Esophagus muscularis mucosa (tissue), 4 donors: ENCODE data around the gene MYO6. TPM values are rescaled to one million over a fixed set of nuclear protein-coding genes. Genes with fewer than 3 reads are reported as not detected.
"Not testable (repeated sequence)": the region's sequence is repeated elsewhere in the genome, so short reads cannot be mapped to it uniquely, and the experiment has no call there.

Experiments
- DNase-seq: peaks from one replicate; pipeline ENCODE4 v3.0.0-alpha.2; 2017; ENCODE audit errors: extremely low spot score
- H3K27ac ChIP-seq, 4 donors: fragments of 200-600 bp; sonication (generic); replicated peaks in 1 of 4; 1 replicate in 3 of 4; 2 replicates in 1 of 4; pipeline ENCODE4 v1.5.1; 2016 to 2019; ENCODE audit warnings: mild to moderate bottlenecking in 1 of 4
- H3K27me3 ChIP-seq, 4 donors: fragments of 200-600 bp; sonication (generic); one replicate each; pipeline versions ENCODE4 v1.5.1 to v1.6.0; 2016 to 2019
- H3K36me3 ChIP-seq, 4 donors: fragments of 200-600 bp; sonication (generic); one replicate each; pipeline ENCODE4 v1.5.1; 2016 to 2019
- H3K4me1 ChIP-seq, 4 donors: fragments of 200-600 bp; sonication (generic); one replicate each; pipeline ENCODE4 v1.5.1; 2016 to 2019
- H3K4me3 ChIP-seq, 4 donors: fragments of 200-600 bp; sonication (generic); 1 replicate in 2 of 4; 2 replicates in 2 of 4; pipeline ENCODE4 v1.5.1; 2016 to 2019; ENCODE audit warnings: mild to moderate bottlenecking in 4 of 4, moderate library complexity in 1 of 4
- H3K9me3 ChIP-seq, 4 donors: fragments of 200-600 bp; sonication (generic); 1 replicate in 3 of 4; 2 replicates in 1 of 4; pipeline ENCODE4 v1.5.1; 2016 to 2019
- CTCF ChIP-seq, 3 experiments: fragments of 200-600 bp in 2 of 3; fragments of 450-650 bp in 1 of 3; sonication (generic) in 2 of 3; IDR thresholded peaks; one replicate each; pipeline ENCODE4 v1.5.1; 2017 to 2019; ENCODE audit warnings: antibody characterized with exemption in 3 of 3, mild to moderate bottlenecking in 2 of 3, moderate library complexity in 1 of 3
- EP300 ChIP-seq: sonication (generic); formaldehyde crosslinking; IDR thresholded peaks from one replicate; pipeline ENCODE4 v1.6.1; 2017; ENCODE audit warnings: antibody characterized with exemption
- POLR2A ChIP-seq: fragments of 450-650 bp; IDR thresholded peaks from one replicate; pipeline ENCODE4 v1.6.1; 2017; ENCODE audit warnings: antibody characterized with exemption, moderate library complexity, mild to moderate bottlenecking, low read depth
- POLR2AphosphoS5 ChIP-seq, 2 donors: sonication (generic); formaldehyde crosslinking; IDR thresholded peaks; one replicate each; pipeline ENCODE4 v1.6.1; 2017; ENCODE audit warnings: antibody characterized with exemption in 2 of 2
- WGBS: methylation state at CpG from one replicate; pipeline ENCODE4 v1.1.5; 2018; 5-methylcytosine and 5-hydroxymethylcytosine counted together
- intact Hi-C: fragments of 100-400 bp; cut with DNase I; formaldehyde crosslinking; loops from one replicate; pipeline ENCODE4 v1.15.1; 2023
- total RNA-seq, 4 donors: library from RNA; depleted of rRNA; stranded (reverse); fragments of >200 nt; gene quantifications; one replicate each; pipeline versions ENCODE4 v1.1.0 to v1.2.1, GENCODE V29; 2016

Gene MYO6
- total RNA-seq, 4 donors from 2014 or later: 9.6 to 14.1 (median 12.3) TPM

DNA sequence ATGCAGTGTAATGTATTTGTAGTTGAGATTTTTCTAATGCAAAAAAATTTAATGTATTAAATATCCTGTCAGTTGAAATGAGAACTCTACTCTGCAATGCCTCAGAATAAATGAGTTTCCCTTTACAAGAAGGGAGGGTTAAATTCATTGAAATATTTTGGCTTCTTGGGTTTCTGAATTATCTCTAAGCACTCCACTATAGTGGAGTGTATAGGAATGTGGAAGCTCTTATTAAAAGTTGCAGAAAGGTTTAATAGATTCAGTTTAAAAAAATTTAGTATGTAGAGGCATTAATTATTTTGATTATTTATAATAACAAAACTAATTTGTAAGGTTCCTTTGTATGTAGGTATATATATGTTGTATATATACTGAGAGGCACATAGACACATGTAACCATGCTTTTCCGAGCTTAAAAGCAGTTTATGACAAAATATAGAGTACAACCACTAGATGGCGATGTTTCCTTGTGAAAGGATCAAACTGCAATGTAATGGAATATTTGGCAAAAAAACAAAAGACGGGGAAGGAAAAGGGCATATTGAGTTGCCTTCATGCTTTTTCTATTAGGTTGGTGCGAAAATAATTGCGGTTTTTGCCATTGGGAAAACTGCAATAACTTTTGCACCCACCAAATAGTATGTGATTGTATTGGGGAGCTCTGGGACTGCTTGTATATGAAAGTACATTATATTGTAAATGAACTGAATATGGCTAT, 144.2 kb downstream of the MYO6 start:
- no peak overlapping the region for H3K4me3 ChIP-seq
- intact Hi-C loops: no loop called here
- TF ChIP-seq CTCF (IDR thresholded peaks at IDR 0.05): peak; percentile 45 to 67 (median 67)
- TF ChIP-seq EP300: no peak
- no peak for TF ChIP-seq POLR2AphosphoS5 (IDR thresholded peaks at IDR 0.05)
- no peak for DNase-seq
- no peak overlapping the region for H3K27ac ChIP-seq
- no peaks in the 10 kb centered on the region for H3K9me3 ChIP-seq
- WGBS: 22% methylated on average over 5 of the region's 5 CpGs
- H3K4me1 ChIP-seq: no peaks in the 10 kb centered on the region
- H3K27me3 ChIP-seq: no peaks in the 10 kb centered on the region
- H3K36me3 ChIP-seq: peaks cover 0 to 36% (median 19%) of the 10 kb centered on the region in 4 donors

DNA sequence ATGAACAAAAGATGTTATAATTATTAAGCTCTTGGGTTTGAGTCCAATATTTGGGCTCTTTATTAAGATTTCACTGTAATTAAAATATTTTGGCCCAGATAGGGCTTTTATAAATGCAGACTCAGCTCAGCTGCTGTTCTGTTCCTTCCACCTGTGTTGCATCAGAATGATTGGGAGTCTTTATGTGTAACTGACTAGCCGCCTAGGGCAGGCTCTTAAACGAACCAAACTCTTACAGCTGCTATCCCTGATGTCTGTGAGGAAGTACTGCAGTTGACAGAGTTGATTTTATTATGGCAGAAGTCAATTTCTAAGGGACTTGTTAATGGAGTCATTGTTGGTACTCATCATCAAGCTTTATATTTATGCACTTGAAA, 144.7 kb downstream of the MYO6 start:
- Histone ChIP-seq H3K27me3 (no peaks in the 10 kb centered on the region), H3K4me3 (no peak overlapping the region), H3K4me1 (no peaks in the 10 kb centered on the region), H3K27ac (no peak overlapping the region), H3K9me3 (no peaks in the 10 kb centered on the region), H3K36me3 (peaks cover 2 to 36% (median 19%) of the 10 kb centered on the region in 4 donors)
- intact Hi-C loops: no loop called here
- no peak for DNase-seq
- 58% methylated on average over 2 of the region's 2 CpGs for WGBS
- no peak for TF ChIP-seq POLR2AphosphoS5 (IDR thresholded peaks at IDR 0.05)
- no peak for TF ChIP-seq POLR2A
- TF ChIP-seq EP300: no peak
- TF ChIP-seq CTCF (IDR thresholded peaks at IDR 0.05): no peak

GRCh38 chr6:75896526-75896925, 147.5 kb downstream of the MYO6 start:
- Histone ChIP-seq H3K27me3 (no peaks in the 10 kb centered on the region), H3K27ac (no peak overlapping the region), H3K4me1 (no peaks in the 10 kb centered on the region), H3K4me3 (no peak overlapping the region), H3K9me3 (no peaks in the 10 kb centered on the region), H3K36me3 (peaks cover 2 to 23% (median 10%) of the 10 kb centered on the region in 4 donors)
- intact Hi-C loops: no loop called here
- 95% methylated on average over 3 of the region's 3 CpGs for WGBS
- no peak for TF ChIP-seq EP300
- TF ChIP-seq CTCF (IDR thresholded peaks at IDR 0.05): no peak
- no peak for DNase-seq

GRCh38 chr6:75900216-75900615, 151.2 kb downstream of the MYO6 start:
- H3K27me3 ChIP-seq, DNase-seq, H3K4me1 ChIP-seq, intact Hi-C loops, H3K27ac ChIP-seq, H3K9me3 ChIP-seq, H3K4me3 ChIP-seq: not testable (repeated sequence)
- WGBS: 95% methylated on average over 1 of the region's 1 CpG
- H3K36me3 ChIP-seq: peaks cover 0 to 16% (median 6%) of the 10 kb centered on the region in 4 donors

DNA sequence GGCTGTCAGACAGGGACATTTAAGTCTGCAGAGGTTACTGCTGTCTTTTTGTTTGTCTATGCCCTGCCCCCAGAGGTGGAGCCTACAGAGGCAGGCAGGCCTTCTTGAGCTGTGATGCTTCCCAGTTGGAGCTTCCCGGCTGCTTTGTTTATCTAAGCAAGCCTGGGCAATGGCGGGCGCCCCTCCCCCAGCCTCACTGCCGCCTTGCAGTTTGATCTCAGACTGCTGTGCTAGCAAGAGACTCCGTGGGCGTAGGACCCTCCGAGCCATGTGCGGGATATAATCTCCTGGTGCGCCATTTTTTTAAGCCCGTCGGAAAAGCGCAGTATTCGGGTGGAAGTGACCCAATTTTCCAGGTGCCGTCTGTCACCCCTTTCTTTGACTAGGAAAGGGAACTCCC, 156.1 kb downstream of the MYO6 start:
- H3K4me1 ChIP-seq, H3K9me3 ChIP-seq, H3K27me3 ChIP-seq, H3K36me3 ChIP-seq, H3K4me3 ChIP-seq, H3K27ac ChIP-seq, intact Hi-C loops, DNase-seq: not testable (repeated sequence)
- 97% methylated on average over 14 of the region's 14 CpGs for WGBS

GRCh38 chr6:75906871-75907270, 157.8 kb downstream of the MYO6 start:
- Histone ChIP-seq H3K36me3 (peaks cover 0 to 4% (median 0%) of the 10 kb centered on the region in 4 donors), H3K4me3 (no peak overlapping the region), H3K9me3 (no peaks in the 10 kb centered on the region), H3K27ac (no peak overlapping the region), H3K4me1 (no peaks in the 10 kb centered on the region), H3K27me3 (no peaks in the 10 kb centered on the region)
- 87% methylated on average over 3 of the region's 3 CpGs for WGBS
- TF ChIP-seq EP300 (no peak), POLR2AphosphoS5 (IDR thresholded peaks at IDR 0.05) (no peak), POLR2A (no peak), CTCF (IDR thresholded peaks at IDR 0.05) (no peak)
- intact Hi-C loops: no loop called here
- DNase-seq: no peak
